Measurements from ENCODE around the gene NEGR1. TPM values are rescaled to one million over a fixed set of nuclear protein-coding genes. Genes with fewer than 3 reads are reported as not detected.

NEGR1 gene
- total and polyA plus RNA-seq, 10 donors = 0.07 to 1.3 (median 0.54) TPM

GRCh38 chr1:71434240-71434639 lies 848.1 kb downstream of the NEGR1 start:
- WGBS, 5 donors = 61 to 85% (median 83%) methylated on average over 1 of the region's 1 CpG
- Histone ChIP-seq H3K27ac (no peak overlapping the region), H3K9me3 (no peaks in the 10 kb centered on the region), H3K4me1 (no peaks in the 10 kb centered on the region), H3K27me3 (replicated peaks in 1 of 7) (no peaks in the 10 kb centered on the region), H3K36me3 (no peaks in the 10 kb centered on the region), H3K4me3 (no peak overlapping the region)
- DNase-seq = no peak
- TF ChIP-seq POLR2AphosphoS5 (IDR thresholded peaks at IDR 0.05) = no peak
- no peak for TF ChIP-seq CTCF (IDR thresholded peaks at IDR 0.05 in 8 of 11, conservative IDR thresholded peaks at IDR 0.05 in 3 of 11)
- TF ChIP-seq POLR2A (IDR thresholded peaks at IDR 0.05) = no peak
- intact Hi-C loops (cut with DNase I; ENCODE audit: low total_unique reads) = no loop called here

- 47 to 86% (median 73%) methylated on average over 1 of the region's 1 CpG for WGBS, 5 donors
- H3K27me3 ChIP-seq (replicated peaks in 1 of 7) = no peaks in the 10 kb centered on the region
- no peaks in the 10 kb centered on the region for H3K9me3 ChIP-seq
- TF ChIP-seq POLR2A (IDR thresholded peaks at IDR 0.05) (no peak), CTCF (IDR thresholded peaks at IDR 0.05 in 8 of 11, conservative IDR thresholded peaks at IDR 0.05 in 3 of 11) (no peak), POLR2AphosphoS5 (IDR thresholded peaks at IDR 0.05) (no peak)
- intact Hi-C loops (cut with DNase I; ENCODE audit: low total_unique reads) = no loop called here
- no peak overlapping the region for H3K27ac ChIP-seq
- no peak overlapping the region for H3K4me3 ChIP-seq
- no peaks in the 10 kb centered on the region for H3K4me1 ChIP-seq
- no peak for DNase-seq
- no peaks in the 10 kb centered on the region for H3K36me3 ChIP-seq
Observed at GRCh38 chr1:71428029-71428428, 854.3 kb downstream of the NEGR1 start.

GRCh38 chr1:71427066-71427465 lies 855.3 kb downstream of the NEGR1 start:
- Histone ChIP-seq H3K27me3 (replicated peaks in 1 of 7) (no peaks in the 10 kb centered on the region), H3K36me3 (no peaks in the 10 kb centered on the region), H3K4me1 (no peaks in the 10 kb centered on the region), H3K27ac (no peak overlapping the region), H3K4me3 (no peak overlapping the region), H3K9me3 (no peaks in the 10 kb centered on the region)
- DNase-seq = no peak
- intact Hi-C loops (cut with DNase I; ENCODE audit: low total_unique reads) = no loop called here
- TF ChIP-seq POLR2AphosphoS5 (IDR thresholded peaks at IDR 0.05) = no peak
- TF ChIP-seq POLR2A (IDR thresholded peaks at IDR 0.05) = no peak
- no peak for TF ChIP-seq CTCF (IDR thresholded peaks at IDR 0.05 in 8 of 11, conservative IDR thresholded peaks at IDR 0.05 in 3 of 11)
- 87 to 96% (median 90%) methylated on average over 3 of the region's 3 CpGs for WGBS, 5 donors

- TF ChIP-seq CTCF (IDR thresholded peaks at IDR 0.05 in 8 of 11, conservative IDR thresholded peaks at IDR 0.05 in 3 of 11) = no peak
- TF ChIP-seq POLR2AphosphoS5 (IDR thresholded peaks at IDR 0.05) = no peak
- no peak for TF ChIP-seq POLR2A (IDR thresholded peaks at IDR 0.05)
- no peaks in the 10 kb centered on the region for H3K27me3 ChIP-seq (replicated peaks in 1 of 7)
- no peaks in the 10 kb centered on the region for H3K36me3 ChIP-seq
- no peak for DNase-seq
- no peaks in the 10 kb centered on the region for H3K4me1 ChIP-seq
- H3K27ac ChIP-seq = no peak overlapping the region
- no peak overlapping the region for H3K4me3 ChIP-seq
- H3K9me3 ChIP-seq = no peaks in the 10 kb centered on the region
- intact Hi-C loops (cut with DNase I; ENCODE audit: low total_unique reads) = no loop called here
Observed at GRCh38 chr1:71424536-71424935, 857.8 kb downstream of the NEGR1 start.
